HG03558 (cell line): ENCODE results near the gene BEST1.

Experiments used
- ATAC-seq: cut with Tn5 transposase; IDR thresholded peaks from one replicate; pipeline ENCODE4 v1.9.1; 2021; ENCODE audit warnings: moderate number of reproducible peaks; ENCODE audit not compliant: unreplicated experiment; ENCODE audit errors: extremely low read depth

Gene BEST1

GRCh38 chr11:62010935-62011528, 60.9 kb downstream of the BEST1 start:
- ATAC-seq, result no peak

- ATAC-seq, result no peak
Observed at GRCh38 chr11:62011881-62012280, 61.7 kb downstream of the BEST1 start.

GRCh38 chr11:62012451-62012831, 62.3 kb downstream of the BEST1 start:
- no peak for ATAC-seq

GRCh38 chr11:62012832-62013461, 62.8 kb downstream of the BEST1 start:
- ATAC-seq, result no peak
